A172 (cell line): ENCODE results near the gene NR1H3. TPM values are rescaled to one million over a fixed set of nuclear protein-coding genes. Genes with fewer than 3 reads are reported as not detected.
A peak's percentile ranks its signal among the peaks of the same experiment; 100 is the strongest.

Experiments
- DNase-seq: peaks from one replicate; pipeline ENCODE4 v3.0.0-alpha.2; 2015; ENCODE audit warnings: low spot score
- total RNA-seq: library from RNA; depleted of rRNA; stranded (reverse); fragments of >200 nt; shearing (Covaris generic); gene quantifications from 2 replicates; pipeline ENCODE4 v1.2.3, GENCODE V29; 2014

The NR1H3 gene
- total RNA-seq, 1 experiment from 2014 or later, result 23.5 TPM

DNA sequence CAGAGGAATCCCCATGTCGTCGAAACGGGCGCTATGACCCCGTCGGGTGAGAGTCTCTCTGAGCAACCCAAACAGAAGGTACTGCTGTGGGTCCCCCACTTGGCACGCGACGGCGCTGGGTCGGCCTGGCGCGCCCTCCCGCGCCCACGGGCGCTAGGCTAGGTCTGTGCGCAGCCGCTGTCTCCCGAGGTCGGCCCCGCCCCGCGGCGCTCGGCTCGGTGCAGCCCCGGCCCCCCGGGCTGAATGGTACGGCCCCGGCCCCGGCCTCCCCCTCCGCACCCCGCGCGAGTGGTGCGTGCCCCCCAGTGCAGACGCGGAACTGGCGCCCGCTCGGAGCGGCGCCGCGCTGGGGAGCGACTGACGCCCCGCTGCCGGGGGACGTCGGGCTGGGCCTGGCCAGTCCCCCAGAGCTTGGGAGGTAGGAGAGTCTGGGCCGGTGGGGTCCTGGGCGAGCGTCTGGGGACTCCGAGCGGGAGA, 12.1 kb downstream of the NR1H3 start, which contains the start of gene MADD:
Gene MADD (plus strand): TSS at position 305 of the 477 bp plus-strand sequence.
- peak; percentile 54 for DNase-seq

DNA sequence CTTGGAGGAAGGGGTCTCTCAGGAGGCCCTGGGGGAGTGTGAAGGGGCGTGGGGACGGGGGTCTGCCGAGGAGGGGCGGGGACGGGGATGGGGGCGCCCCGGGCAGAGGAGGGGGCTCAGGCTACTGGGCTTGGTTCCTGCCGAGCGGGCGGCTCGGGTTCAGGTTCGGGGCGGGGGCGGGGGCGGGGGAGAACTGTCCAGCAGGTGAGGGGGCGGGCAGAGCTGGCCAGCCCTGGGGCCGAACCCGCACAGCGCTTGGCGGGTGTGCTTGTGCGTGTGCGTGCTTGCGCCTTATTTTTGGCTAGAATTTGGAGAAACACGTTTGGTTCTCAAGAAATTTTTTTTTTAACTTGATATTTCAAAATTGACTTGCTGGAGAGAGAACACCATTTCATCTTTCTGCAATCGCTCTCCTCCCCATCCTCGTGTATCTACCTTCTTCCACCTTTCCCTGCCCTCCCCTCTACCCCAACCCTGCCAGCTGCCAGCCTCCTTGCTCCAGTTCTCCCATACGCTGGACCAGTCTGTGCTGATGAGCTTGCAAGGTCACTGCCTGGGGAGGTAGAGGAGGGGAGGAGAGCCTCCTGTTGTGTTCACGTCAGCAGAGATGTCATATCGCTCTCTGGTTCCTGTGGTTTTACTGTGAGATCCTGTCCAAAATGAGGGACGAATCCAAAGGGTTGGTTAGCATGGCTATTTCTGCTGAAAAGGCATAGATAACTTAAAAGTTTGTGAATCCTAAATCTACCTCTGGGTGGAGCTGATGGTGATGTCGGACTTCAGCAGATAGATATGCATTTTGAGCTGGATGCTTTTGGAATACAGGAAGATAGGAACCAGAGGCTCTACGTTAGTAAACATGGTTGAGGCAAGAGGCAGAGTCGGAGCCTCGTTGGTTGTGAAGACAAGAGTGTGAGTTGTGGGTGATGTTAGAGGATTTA, 12.8 kb downstream of the NR1H3 start:
- peak; percentile 51 for DNase-seq

DNA sequence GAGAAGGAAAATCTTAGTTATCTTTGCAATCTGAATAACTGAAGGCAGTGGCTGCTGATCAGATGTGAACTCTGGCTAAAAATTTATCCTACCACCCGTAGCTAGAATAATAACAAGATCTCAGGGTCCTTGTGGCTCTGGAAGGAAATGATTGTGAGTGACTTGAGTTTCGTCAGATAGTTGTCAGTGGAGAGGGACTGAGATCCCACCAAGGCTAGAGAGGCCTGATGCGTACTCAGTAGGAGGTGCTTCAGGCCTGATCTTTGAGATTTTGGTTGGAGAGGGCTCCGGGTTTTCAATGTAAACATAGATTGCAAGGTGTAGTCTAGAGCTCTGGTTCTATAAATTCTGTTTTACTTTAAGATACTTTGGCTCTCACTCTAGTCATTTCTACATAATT, 13.5 kb downstream of the NR1H3 start:
- no peak for DNase-seq

DNA sequence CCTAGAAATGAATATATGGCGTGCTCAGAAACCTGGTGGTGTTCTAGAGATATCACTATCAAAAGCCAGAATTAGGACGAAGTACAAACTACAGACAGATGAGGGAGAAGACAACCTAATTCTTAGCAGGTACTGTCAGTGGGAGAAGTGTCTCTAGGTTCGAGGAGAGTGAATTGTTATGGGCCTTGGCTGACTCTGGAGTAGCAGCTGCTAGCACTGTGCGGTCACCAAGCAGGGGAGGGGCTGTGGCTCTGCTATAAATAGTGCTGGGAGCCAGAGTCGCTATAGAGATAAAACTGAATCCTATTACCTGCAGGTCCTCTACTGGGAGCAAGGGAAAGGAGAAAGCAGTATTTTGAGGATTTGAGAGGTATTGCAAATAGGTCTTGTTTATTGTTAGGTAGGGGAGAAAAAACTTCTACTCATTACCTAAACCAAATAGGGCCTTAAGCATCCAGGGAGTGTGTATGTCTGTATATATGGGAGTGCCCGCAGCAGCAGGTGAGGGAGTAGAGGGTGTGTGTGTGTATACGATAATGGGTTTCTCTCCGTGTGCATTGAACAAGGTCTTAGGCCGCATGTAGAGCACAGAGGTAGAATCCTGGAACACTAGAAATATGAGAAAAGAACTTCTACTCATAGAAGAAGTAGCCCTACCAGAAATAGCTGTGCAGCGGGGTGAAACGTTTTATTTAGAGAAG, 14.3 kb downstream of the NR1H3 start:
- no peak for DNase-seq

DNA sequence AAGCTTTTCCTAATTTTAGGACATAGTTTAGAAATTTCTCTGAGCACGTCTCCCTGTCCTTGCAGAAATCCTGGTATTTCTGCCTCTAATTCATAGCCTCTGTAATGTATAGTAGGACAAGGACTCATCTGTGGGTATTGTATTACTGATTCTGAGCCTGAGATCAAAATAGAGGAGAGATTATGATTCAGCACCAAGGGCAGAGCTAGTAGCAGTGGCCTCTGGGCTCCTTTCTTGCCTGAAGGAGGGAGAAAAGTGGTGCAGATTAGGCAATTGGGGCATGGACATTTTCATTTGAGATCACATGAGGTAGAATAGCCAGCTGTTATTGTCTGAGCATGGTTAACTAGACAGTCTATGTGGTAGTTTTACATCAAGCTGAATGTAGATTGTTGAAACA, 14.9 kb downstream of the NR1H3 start:
- DNase-seq, result no peak

DNA sequence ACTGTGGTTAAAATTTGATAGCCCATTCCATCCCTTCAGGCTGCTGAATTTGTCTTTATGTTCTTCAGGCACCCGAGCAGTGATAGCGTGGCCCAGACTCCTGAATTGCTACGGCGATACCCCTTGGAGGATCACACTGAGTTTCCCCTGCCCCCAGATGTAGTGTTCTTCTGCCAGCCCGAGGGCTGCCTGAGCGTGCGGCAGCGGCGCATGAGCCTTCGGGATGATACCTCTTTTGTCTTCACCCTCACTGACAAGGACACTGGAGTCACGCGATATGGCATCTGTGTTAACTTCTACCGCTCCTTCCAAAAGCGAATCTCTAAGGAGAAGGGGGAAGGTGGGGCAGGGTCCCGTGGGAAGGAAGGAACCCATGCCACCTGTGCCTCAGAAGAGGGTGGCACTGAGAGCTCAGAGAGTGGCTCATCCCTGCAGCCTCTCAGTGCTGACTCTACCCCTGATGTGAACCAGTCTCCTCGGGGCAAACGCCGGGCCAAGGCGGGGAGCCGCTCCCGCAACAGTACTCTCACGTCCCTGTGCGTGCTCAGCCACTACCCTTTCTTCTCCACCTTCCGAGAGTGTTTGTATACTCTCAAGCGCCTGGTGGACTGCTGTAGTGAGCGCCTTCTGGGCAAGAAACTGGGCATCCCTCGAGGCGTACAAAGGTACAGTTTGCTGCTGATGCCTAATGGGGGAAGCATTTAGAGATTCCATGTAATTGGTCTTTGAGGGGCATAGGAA, 16.9 kb downstream of the NR1H3 start:
- DNase-seq, result no peak

DNA sequence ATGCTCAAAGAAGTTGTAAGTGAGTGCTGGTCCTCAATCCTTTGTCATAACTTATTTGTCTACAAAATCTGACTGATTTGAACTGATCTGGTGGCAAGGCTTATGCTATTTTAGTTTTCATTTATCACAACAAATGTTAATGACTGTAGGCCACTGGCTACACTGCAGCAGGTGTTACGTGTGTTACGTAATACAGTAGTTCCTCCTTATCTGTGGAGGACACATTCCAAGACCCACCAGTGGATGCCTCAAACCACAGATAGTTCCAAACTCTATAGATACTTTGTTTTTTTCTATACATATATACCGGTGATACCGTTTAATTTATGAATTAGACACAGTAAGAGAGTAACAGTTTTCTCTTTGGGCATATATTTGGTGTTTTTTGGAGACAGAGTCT, 19.1 kb downstream of the NR1H3 start:
- no peak for DNase-seq

DNA sequence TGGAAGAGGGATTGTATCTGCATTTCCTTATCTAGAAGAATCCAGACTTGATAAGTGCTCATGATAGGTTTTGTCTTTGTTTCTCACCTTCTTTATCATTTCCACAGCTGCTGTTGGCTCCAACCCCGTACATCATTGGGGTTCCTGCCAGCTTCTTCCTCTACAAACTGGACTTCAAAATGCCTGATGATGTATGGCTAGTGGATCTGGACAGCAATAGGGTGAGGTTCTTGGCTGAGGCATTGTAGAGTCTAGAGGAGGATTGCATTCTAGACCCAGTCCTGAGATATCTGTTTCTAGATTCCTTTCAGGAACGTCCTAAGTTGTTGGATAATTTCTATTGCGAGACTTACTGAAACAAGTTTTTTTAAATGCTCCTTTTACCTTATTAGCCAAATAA, 20.3 kb downstream of the NR1H3 start:
- DNase-seq, result no peak

DNA sequence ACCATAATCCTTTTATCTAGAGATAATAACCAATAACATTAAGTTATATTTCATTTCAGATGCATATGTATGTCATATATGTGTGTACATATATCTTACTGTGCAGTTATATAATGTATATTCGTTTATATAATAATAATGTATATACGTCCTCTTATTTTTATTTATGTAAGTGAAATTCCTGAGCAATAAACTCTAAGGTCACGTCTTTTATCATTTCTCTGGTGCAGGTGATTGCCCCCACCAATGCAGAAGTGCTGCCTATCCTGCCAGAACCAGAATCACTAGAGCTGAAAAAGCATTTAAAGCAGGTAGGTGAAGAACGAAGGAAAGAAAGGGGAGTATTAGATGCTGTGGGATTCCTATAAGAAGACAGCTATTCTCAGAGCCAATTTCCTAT, 21.0 kb downstream of the NR1H3 start:
- DNase-seq, result no peak

DNA sequence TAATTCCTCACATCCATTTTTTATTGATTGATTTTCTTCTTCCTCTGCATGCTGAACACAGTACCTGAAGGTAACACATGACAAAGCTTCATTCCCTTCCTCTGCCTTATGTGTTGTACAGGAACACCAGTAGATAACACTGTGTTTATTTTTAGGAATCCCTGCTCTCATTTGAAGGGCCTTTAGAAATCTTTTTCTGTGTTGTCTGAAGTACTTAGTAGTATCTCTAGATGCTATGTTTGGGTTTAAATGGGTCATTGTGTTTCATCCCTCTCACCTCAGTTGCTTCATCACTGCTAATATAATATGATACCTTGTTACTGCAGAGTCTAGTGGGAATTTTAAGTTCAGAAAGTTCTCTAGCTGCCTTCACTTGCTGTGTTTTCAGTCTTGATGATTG, 22.3 kb downstream of the NR1H3 start:
- no peak for DNase-seq

DNA sequence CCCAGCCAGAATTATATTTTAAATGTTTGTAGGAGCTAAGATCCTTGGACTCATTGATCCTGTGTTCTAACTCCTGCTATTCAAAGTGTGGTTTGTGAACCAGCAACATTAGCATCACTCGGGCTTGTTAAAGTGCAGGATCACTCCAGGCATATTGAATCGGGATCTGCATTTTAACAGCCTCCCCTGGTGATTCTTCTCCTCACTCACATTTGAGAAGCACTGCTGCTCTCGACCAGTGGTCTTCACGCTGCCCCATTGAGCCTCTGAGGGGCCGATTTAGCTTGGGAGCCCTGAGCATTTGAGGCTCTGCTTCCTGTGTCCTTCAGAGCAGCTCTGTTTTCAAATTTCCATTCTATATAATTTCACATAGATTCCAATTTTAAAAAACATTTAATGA, 23.1 kb downstream of the NR1H3 start:
- no peak for DNase-seq

DNA sequence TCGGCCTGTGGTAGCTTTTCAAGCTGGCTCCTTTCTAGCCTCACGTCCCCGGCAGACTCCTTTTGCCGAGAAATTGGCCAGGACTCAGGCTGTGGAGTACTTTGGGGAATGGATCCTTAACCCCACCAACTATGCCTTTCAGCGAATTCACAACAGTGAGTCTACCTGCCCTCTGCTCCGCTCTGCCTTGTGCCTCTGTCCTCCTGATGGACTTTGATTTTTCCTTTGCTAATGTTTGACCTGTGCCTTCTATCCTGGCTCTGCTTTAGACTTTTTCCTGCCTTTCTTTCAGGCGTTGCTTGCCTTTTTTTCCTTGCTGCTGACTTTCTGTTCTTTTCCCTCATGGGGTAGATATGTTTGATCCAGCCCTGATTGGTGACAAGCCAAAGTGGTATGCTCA, 24.7 kb downstream of the NR1H3 start:
- DNase-seq, result no peak

DNA sequence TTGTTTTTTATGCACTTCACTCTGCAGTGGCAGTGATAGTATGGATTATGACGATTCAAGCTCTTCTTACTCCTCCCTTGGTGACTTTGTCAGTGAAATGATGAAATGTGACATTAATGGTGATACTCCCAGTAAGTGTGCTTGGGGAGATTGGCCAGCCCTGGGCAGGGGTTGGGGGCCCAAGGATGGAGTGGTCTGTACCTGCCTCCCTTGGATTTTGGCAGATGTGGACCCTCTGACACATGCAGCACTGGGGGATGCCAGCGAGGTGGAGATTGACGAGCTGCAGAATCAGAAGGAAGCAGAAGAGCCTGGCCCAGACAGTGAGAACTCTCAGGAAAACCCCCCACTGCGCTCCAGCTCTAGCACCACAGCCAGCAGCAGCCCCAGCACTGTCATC, 26.4 kb downstream of the NR1H3 start:
- DNase-seq, result no peak

DNA sequence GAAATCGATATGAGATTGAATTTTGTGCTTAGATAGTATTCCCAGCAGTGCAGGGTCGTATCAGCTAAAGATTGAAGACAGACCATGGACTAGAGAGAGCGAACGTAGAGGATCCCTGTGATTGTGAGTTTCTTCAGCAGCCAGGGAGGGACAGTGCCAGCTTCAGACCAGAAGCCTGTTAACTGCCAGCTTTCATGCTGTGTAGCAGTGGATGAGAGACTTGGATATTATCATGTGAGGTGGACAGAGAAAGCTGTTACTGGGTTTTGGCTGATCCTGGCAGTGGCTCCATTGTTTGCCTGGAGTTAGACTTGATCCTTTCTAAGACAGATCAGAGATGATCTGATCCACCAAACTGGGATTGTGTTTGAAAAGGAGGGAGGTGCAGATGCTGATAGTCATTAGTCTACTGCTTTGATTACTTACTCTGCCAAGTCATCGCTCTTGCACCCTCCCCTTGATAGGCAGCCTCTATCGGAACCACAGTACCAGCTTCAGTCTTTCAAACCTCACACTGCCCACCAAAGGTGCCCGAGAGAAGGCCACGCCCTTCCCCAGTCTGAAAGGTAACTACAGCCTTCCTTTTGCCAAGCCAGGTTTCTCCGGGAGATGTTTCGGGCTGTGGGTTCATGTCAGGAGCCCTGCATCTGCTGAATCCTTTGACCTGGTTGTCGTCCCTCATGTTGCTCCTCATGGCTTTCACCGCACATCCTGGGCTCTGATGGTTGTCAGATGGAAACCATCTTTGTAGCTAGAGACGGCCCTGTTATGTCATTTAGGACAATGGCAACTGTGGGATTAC, 28.4 kb downstream of the NR1H3 start:
- DNase-seq, result no peak

DNA sequence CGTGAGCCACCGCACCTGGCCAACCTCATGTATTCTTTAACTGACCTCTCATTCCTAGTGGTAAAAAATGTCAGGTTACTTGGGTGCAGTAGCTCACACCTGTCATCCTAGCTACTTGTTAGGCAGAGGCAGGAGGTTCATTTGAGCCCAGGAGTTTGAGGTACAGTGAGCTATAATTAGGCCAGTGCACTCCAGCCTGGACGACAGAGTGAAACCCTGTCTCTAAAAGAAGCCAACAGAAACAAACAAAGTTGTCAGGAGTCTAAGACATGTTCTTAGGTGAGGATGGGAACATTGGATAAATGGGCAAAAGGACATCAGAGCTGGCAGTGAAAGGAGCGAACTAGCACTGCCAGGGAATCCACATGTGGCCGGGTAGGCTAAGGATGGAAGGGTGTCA, 30.3 kb downstream of the NR1H3 start:
- DNase-seq, result no peak

DNA sequence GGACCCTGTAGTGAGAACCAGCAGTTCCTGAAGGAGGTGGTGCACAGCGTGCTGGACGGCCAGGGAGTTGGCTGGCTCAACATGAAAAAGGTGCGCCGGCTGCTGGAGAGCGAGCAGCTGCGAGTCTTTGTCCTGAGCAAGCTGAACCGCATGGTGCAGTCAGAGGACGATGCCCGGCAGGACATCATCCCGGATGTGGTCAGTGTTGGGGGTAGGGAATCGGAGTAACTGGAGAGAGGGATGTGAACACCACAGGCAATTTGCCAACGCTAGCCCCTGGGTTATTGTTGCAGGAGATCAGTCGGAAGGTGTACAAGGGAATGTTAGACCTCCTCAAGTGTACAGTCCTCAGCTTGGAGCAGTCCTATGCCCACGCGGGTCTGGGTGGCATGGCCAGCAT, 32.1 kb downstream of the NR1H3 start:
- no peak for DNase-seq

DNA sequence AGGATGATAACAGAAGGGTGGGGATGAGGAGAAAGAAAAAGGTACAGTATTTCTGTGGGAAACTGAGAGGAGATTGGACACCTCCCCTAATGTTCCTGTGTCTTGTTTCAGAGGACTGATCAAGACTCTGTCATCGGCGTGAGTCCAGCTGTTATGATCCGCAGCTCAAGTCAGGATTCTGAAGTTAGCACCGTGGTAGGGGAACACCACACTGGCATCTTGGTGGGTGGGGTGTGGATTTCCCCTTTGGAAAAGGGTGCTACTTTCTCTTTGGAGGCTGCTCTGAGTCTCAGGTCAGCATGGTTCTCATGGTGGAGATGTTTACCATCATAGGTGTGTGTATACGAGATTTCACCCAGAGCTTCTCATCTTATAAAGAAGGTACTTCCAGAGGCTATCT, 37.6 kb downstream of the NR1H3 start:
- no peak for DNase-seq

DNA sequence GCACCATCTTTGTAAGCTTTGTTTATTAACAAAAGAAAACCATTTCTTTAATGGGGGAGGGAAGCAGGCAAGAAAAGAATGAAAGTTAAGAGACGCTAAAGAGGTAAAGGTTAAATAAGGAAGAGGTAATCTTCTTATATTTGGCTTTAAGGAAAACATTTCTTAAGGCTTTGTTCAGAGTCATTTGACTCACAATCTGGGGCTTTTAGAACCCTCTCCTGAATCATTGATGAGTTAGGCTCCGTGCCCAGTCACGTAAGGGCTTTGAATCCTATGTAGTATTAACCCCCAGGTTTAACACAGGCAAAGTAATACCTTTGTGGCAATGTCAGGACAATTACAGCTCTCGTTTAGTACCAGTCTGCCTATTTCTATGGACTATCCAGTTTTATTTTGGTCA, 38.2 kb downstream of the NR1H3 start:
- DNase-seq, result no peak

DNA sequence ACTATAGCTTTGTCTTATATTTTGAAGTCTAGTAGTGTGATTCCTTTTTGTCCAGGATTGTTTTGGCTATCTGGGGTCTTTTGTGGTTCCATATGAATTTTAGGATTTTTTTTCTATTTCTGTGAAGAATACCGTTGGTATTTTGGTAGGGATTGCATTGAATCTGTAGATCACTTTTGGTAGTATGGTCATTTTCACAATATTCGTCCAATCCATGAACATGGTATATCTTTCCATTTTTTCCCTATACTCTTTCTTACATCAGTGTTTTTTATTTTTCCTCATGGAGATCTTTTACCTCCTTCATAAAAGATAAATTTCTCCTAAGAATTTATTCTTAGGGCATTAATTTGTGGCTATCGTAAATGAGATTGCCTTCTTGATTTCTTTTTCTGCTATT, 41.3 kb downstream of the NR1H3 start:
- DNase-seq, result no peak

DNA sequence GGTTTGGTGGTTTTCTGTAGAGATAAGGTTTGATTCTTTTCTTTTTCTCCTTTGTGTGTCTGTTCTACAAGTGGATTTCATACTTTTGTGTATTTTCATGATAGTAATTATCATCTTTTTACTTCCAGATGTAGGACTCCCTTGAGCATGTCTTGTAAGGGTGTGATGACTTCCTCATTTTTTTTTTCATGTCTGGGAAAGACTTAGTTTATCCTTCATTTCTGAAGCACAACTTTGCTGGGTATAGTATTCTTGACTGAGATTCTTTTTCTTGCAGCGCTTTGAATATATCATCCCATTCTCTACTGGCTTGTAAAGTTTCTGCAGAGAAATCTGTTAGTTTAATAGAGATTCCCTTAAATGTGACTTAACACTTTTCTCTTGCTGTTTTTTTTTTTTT, 45.1 kb downstream of the NR1H3 start:
- DNase-seq, result no peak

DNA sequence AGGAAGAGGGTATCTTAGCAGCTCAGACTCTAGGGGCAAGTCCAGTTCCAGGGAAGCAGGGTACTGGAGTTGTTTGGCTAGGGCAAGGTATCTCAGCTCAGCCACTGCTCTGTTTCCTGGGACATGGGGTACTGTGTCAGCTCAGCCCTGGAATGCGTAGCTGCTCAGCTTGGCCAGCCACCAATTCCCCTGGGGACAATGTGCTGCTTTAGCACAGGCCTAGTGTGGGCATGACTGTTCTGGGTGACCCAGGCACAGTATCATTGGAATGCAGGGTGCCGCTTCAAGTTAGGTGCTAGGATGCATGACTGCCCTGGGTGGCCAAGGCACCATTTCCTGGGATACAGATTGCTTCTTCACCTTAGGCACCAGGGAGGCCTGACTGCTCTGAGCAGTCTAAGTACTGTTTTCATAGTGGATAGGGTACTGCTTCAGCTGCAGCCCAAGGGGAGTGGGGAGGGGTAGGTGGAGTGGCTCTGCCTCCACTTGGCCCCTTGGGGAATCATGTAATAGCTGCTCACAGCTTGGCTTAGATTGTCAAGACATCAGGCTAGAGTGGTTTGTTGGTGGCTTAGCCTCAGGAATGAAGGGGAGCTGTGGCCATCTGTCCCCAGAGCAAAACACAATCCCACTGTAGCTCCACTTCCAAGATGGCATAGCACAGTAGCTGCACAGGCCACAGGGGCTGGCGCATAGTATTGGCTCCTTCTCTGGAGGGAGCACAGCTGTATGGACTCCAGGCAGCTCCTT, 48.1 kb downstream of the NR1H3 start:
- DNase-seq, result no peak
